IMR-90 (cell line): Measurements from ENCODE around the gene RPTOR. TPM values are rescaled to one million over a fixed set of nuclear protein-coding genes. Genes with fewer than 3 reads are reported as not detected.

Source experiments
- ATAC-seq: fragments of 200-7000 bp; cut with Tn5 transposase; 2 replicates; pipeline ENCODE4 v1.9.1; 2020; ENCODE audit warnings: low read depth, mild to moderate bottlenecking, moderate library complexity
- BruUV-seq: library from RNA; stranded (reverse); fragments of 400-500 nt; replicated peaks from 2 replicates; lab custom pipeline; 2021; lab: Mats Ljungman, UMichigan
- CTCF ChIA-PET: fragments of 300-600 bp; formaldehyde crosslinking; extraction: SDS; loops from one replicate; lab custom pipeline; 2021; ENCODE audit warnings: antibody characterized with exemption; lab: Yijun Ruan, JAX
- POLR2A ChIA-PET: fragments of 300-600 bp; sonication (Branson Sonifier 250); formaldehyde crosslinking; loops from one replicate; lab custom pipeline; 2022; ENCODE audit warnings: antibody characterized with exemption; ENCODE audit not compliant: unreplicated experiment; lab: Charles Lee
- DNase-seq: peaks from one replicate; pipeline ENCODE4 v3.0.0; 2013
- H2AFZ ChIP-seq: replicated peaks from 2 replicates; pipeline ENCODE3; 2013; ENCODE audit warnings: low read length, mild to moderate bottlenecking; ENCODE audit not compliant: poor library complexity
- H2AK5ac ChIP-seq: 2 replicates; pipeline ENCODE4 v1.6.1; 2013; ENCODE audit warnings: low read depth, low read length, inconsistent platforms
- H2AK9ac ChIP-seq: replicated peaks from 2 replicates; pipeline ENCODE3; 2013; ENCODE audit warnings: mild to moderate bottlenecking, low read depth, low read length, moderate library complexity; ENCODE audit not compliant: poor library complexity
- H2BK120ac ChIP-seq: 2 replicates; pipeline ENCODE4 v1.6.1; 2013; ENCODE audit warnings: low read depth, low read length, inconsistent platforms
- H2BK15ac ChIP-seq: 3 replicates; pipeline ENCODE4 v1.6.1; 2013; ENCODE audit warnings: low read depth, low read length, inconsistent platforms
- H2BK20ac ChIP-seq: 2 replicates; pipeline ENCODE4 v1.6.1; 2013; ENCODE audit warnings: low read depth, mild to moderate bottlenecking, inconsistent platforms, low read length, moderate library complexity
- H2BK5ac ChIP-seq: 2 replicates; pipeline ENCODE4 v1.6.1; 2013; ENCODE audit warnings: mild to moderate bottlenecking, low read depth, low read length, inconsistent platforms; ENCODE audit not compliant: poor library complexity, severe bottlenecking
- H3K14ac ChIP-seq: replicated peaks from 2 replicates; pipeline ENCODE4 v1.6.1; 2013; ENCODE audit warnings: low read depth, low read length, inconsistent platforms
- H3K18ac ChIP-seq: 2 replicates; pipeline ENCODE4 v1.6.1; 2013; ENCODE audit warnings: low read depth, low read length, control low read depth
- H3K23ac ChIP-seq: 2 replicates; pipeline ENCODE4 v1.6.1; 2013; ENCODE audit warnings: low read depth, low read length, inconsistent platforms
- H3K27ac ChIP-seq: 2 replicates; pipeline ENCODE4 v1.5.1; 2013; ENCODE audit warnings: mild to moderate bottlenecking, control low read depth, low read length; ENCODE audit not compliant: insufficient read depth
- H3K27me3 ChIP-seq: 2 replicates; pipeline ENCODE4 v1.6.1; 2013; ENCODE audit warnings: low read length; ENCODE audit not compliant: control insufficient read depth, insufficient read depth
- H3K36me3 ChIP-seq: 2 replicates; pipeline ENCODE4 v1.6.1; 2013; ENCODE audit warnings: low read length, mixed read lengths; ENCODE audit not compliant: control insufficient read depth, insufficient read depth
- H3K4ac ChIP-seq: 2 replicates; pipeline ENCODE4 v1.6.1; 2013; ENCODE audit warnings: low read depth, low read length, inconsistent platforms
- H3K4me1 ChIP-seq: 2 replicates; pipeline ENCODE4 v1.6.1; 2013; ENCODE audit warnings: low read length, mixed read lengths; ENCODE audit not compliant: control insufficient read depth, insufficient read depth
- H3K4me2 ChIP-seq: 2 replicates; pipeline ENCODE4 v1.6.1; 2013; ENCODE audit warnings: low read depth, mild to moderate bottlenecking, control low read depth, low read length, moderate library complexity
- H3K4me3 ChIP-seq: 2 replicates; pipeline ENCODE4 v1.5.1; 2013; ENCODE audit warnings: low read depth, mild to moderate bottlenecking, control low read depth, low read length, moderate library complexity; ENCODE audit not compliant: insufficient read depth
- H3K56ac ChIP-seq: 2 replicates; pipeline ENCODE4 v1.6.1; 2013; ENCODE audit warnings: low read length, inconsistent platforms; ENCODE audit not compliant: insufficient read depth; ENCODE audit errors: extremely low read depth
- H3K79me1 ChIP-seq, 2 experiments: 2 replicates each; pipeline ENCODE4 v1.6.1; 2013; ENCODE audit warnings: low read length in 2 of 2, inconsistent platforms in 1 of 2, low read depth in 1 of 2
- H3K9ac ChIP-seq: 2 replicates; pipeline ENCODE4 v1.6.1; 2013; ENCODE audit warnings: low read depth, low read length, control low read depth
- H3K9me1 ChIP-seq: 2 replicates; pipeline ENCODE4 v1.6.1; 2013; ENCODE audit warnings: low read length, inconsistent platforms; ENCODE audit not compliant: insufficient read depth
- H3K9me3 ChIP-seq: 2 replicates; pipeline ENCODE4 v1.6.1; 2013; ENCODE audit warnings: low read length; ENCODE audit not compliant: control insufficient read depth, insufficient read depth
- H4K20me1 ChIP-seq: 2 replicates; pipeline ENCODE4 v1.6.1; 2013; ENCODE audit warnings: low read length, inconsistent platforms; ENCODE audit not compliant: insufficient read depth
- H4K5ac ChIP-seq: 2 replicates; pipeline ENCODE4 v1.6.1; 2013; ENCODE audit warnings: mild to moderate bottlenecking, low read depth, low read length, control low read depth
- H4K8ac ChIP-seq, 2 experiments: 2 replicates each; pipeline ENCODE4 v1.6.1; 2013; ENCODE audit warnings: low read depth in 2 of 2, low read length in 2 of 2, control low read depth in 1 of 2, inconsistent platforms in 1 of 2
- H4K91ac ChIP-seq: 2 replicates; pipeline ENCODE4 v1.6.1; 2013; ENCODE audit warnings: low read depth, low read length, inconsistent platforms; ENCODE audit not compliant: insufficient read depth
- BHLHE40 ChIP-seq: fragments of 150-350 bp; IDR thresholded peaks from 2 replicates; pipeline ENCODE4 v1.6.1; 2016; ENCODE audit warnings: mild to moderate bottlenecking, low read depth, low read length
- CEBPB ChIP-seq: IDR thresholded peaks from 2 replicates; pipeline ENCODE4 v1.6.1; 2012; ENCODE audit warnings: low read depth, low read length, improper control_type of control experiment
- CHD1 ChIP-seq: IDR thresholded peaks from 2 replicates; pipeline ENCODE4 v1.6.1; 2012; ENCODE audit warnings: low read depth, low read length, improper control_type of control experiment
- CTCF ChIP-seq: conservative IDR thresholded peaks from 2 replicates; pipeline ENCODE4 v1.5.1; 2012; ENCODE audit warnings: mild to moderate bottlenecking, low read depth, low read length, improper control_type of control experiment
- FOS ChIP-seq: fragments of 150-350 bp; IDR thresholded peaks from 2 replicates; pipeline ENCODE4 v1.6.1; 2016; ENCODE audit warnings: low read depth, low read length
- MAFK ChIP-seq: IDR thresholded peaks from 2 replicates; pipeline ENCODE4 v1.6.1; 2012; ENCODE audit warnings: low read depth, low read length, improper control_type of control experiment
- MAZ ChIP-seq: IDR thresholded peaks from 2 replicates; pipeline ENCODE4 v1.6.1; 2012; ENCODE audit warnings: low read depth, mild to moderate bottlenecking, low read length, improper control_type of control experiment, moderate library complexity, borderline replicate concordance
- MXI1 ChIP-seq: IDR thresholded peaks from 2 replicates; pipeline ENCODE4 v1.6.1; 2012; ENCODE audit warnings: low read depth, mild to moderate bottlenecking, low read length, moderate library complexity, borderline replicate concordance
- NFE2L2 ChIP-seq: fragments of 150-350 bp; IDR thresholded peaks from 2 replicates; pipeline ENCODE4 v1.6.1; 2016; ENCODE audit warnings: low read depth, mild to moderate bottlenecking, low read length
- POLR2A ChIP-seq: IDR thresholded peaks from 2 replicates; pipeline ENCODE4 v1.6.1; 2012; ENCODE audit warnings: mild to moderate bottlenecking, low read depth, low read length
- RAD21 ChIP-seq: IDR thresholded peaks from 2 replicates; pipeline ENCODE4 v1.6.1; 2012; ENCODE audit warnings: low read length, improper control_type of control experiment
- RCOR1 ChIP-seq: IDR thresholded peaks from 2 replicates; pipeline ENCODE4 v1.6.1; 2012; ENCODE audit warnings: mild to moderate bottlenecking, low read length, improper control_type of control experiment; ENCODE audit not compliant: insufficient replicate concordance
- RFX5 ChIP-seq: IDR thresholded peaks from 2 replicates; pipeline ENCODE4 v1.8.0; 2012; ENCODE audit warnings: low read depth, mild to moderate bottlenecking, low read length, moderate library complexity
- SMC3 ChIP-seq: fragments of 150-350 bp; IDR thresholded peaks from 2 replicates; pipeline ENCODE4 v1.6.1; 2016; ENCODE audit warnings: low read depth, mild to moderate bottlenecking, antibody characterized with exemption, low read length, moderate library complexity
- WGBS, 2 experiments: methylation state at CpG; one replicate each; pipeline versions ENCODE4 v1.1.5 to v1.1.7; 2013; ENCODE audit warnings: missing lambda C conversion rate in 2 of 2; ENCODE audit not compliant: insufficient read length in 1 of 2; ENCODE audit errors: extremely low coverage in 2 of 2; 5-methylcytosine and 5-hydroxymethylcytosine counted together
- dilution Hi-C: fragments of 300-500 bp; cut with HindIII; formaldehyde crosslinking; loops from one replicate; pipeline ENCODE4 v1.14.3; 2018; ENCODE audit warnings: low sequenced_read_pairs; ENCODE audit not compliant: unreplicated experiment
- in situ Hi-C: fragments of 300-500 bp; cut with MboI; formaldehyde crosslinking; loops from 3 replicates; pipeline ENCODE4 v1.14.3; 2019; ENCODE audit warnings: low sequenced_read_pairs, inconsistent platforms, mixed read lengths
- intact Hi-C: fragments of 100-400 bp; cut with micrococcal nuclease; formaldehyde crosslinking; loops from 2 replicates; pipeline ENCODE4 v1.10.0; 2022
- polyA plus RNA-seq, 3 experiments: library from polyadenylated mRNA; depleted of rRNA; stranded (reverse); fragments of >200 nt; gene quantifications; 2 replicates each; pipeline ENCODE4 v1.2.3, GENCODE V29; 2012; ENCODE audit warnings: low replicate concordance in 1 of 3
- total RNA-seq: library from RNA; depleted of rRNA; stranded (reverse); fragments of >200 nt; gene quantifications from 2 replicates; pipeline ENCODE4 v1.2.3, GENCODE V29; 2012
- TF ChIP-seq, protein P1 (sequence below): fragments of 150-350 bp; IDR thresholded peaks from 2 replicates; pipeline ENCODE4 v1.6.1; 2016; ENCODE audit warnings: low read depth, mild to moderate bottlenecking, low read length, moderate library complexity, borderline replicate concordance

RPTOR gene
- total and polyA plus RNA-seq, 2 of the 4 experiments (the other 2 are of a cell fraction), result 10.8 to 14.7 TPM

- Histone ChIP-seq H3K9ac (peak overlapping the region; percentile 77), H3K14ac (peak overlapping the region; percentile 79), H3K4me3 (no peak overlapping the region), H3K23ac (peak overlapping the region; percentile 78), H3K9me1 (peaks cover 26% of the 10 kb centered on the region), H3K9me3 (no peaks in the 10 kb centered on the region), H2BK15ac (peak overlapping the region; percentile 95; the same call in 2 of the 3 replicates), H4K91ac (peak overlapping the region; percentile 99), H2BK120ac (peak overlapping the region; percentile 97), H4K8ac (peak overlapping the region; percentile 72 to 98), H2BK20ac (peak overlapping the region; percentile 100), H3K36me3 (no peaks in the 10 kb centered on the region), H3K4ac (peak overlapping the region; percentile 98), H3K27ac (peak overlapping the region; percentile 97), H3K79me1 (peaks cover 26 to 70% of the 10 kb centered on the region in 2 experiments), H3K4me2 (peak overlapping the region; percentile 18), H3K56ac (peak overlapping the region; percentile 96), H3K18ac (peak overlapping the region; percentile 86), H2AK9ac (peak overlapping the region; percentile 3), H4K20me1 (no peaks in the 10 kb centered on the region), H3K27me3 (no peaks in the 10 kb centered on the region), H2AK5ac (peak overlapping the region; percentile 97), H2AFZ (peak overlapping the region; percentile 72), H4K5ac (peak overlapping the region; percentile 86), H2BK5ac (peak overlapping the region; percentile 99), H3K4me1 (peaks cover 32% of the 10 kb centered on the region)
- no TSS peak for BruUV-seq
- dilution Hi-C loops, result no loop called here
- intact Hi-C loops, result no loop called here
- CTCF ChIA-PET, result no interaction called here
- POLR2A ChIA-PET, result interaction anchor here (1.2 kb wide), 1 partner anchor 37 kb away, joined by 3 read pairs; no protein-coding TSS in a partner anchor
- 11% methylated on average over 3 of the region's 7 CpGs; no CpG with 5 or more reads in 1 of the 2 experiments for WGBS, 2 experiments
- in situ Hi-C loops, result no loop called here
- ATAC-seq, result peak; percentile 69
- peak; percentile 97 for DNase-seq
- TF ChIP-seq RCOR1 (no peak), SMC3 (no peak; the same call in 1 of the 2 replicates), MAZ (peak; percentile 38; the same call in 1 of the 2 replicates), FOS (peak; percentile 78), NFE2L2 (no peak), MXI1 (peak; percentile 64; the same call in 1 of the 2 replicates), BHLHE40 (peak; percentile 71; the same call in 1 of the 2 replicates), RFX5 (no peak), RAD21 (peak; percentile 37; the same call in 1 of the 2 replicates), POLR2A (peak; percentile 72), CHD1 (no peak), CTCF (no peak), CEBPB (peak; percentile 38; the same call in 1 of the 2 replicates), MAFK (no peak)
- TF ChIP-seq, protein P1, sequence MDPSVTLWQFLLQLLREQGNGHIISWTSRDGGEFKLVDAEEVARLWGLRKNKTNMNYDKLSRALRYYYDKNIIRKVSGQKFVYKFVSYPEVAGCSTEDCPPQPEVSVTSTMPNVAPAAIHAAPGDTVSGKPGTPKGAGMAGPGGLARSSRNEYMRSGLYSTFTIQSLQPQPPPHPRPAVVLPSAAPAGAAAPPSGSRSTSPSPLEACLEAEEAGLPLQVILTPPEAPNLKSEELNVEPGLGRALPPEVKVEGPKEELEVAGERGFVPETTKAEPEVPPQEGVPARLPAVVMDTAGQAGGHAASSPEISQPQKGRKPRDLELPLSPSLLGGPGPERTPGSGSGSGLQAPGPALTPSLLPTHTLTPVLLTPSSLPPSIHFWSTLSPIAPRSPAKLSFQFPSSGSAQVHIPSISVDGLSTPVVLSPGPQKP, result no peak
Observed at GRCh38 chr17:80789356-80789902, 244.8 kb downstream of the RPTOR start.
